ENCODE measurements around the gene B3GNT7.

The B3GNT7 gene

DNA sequence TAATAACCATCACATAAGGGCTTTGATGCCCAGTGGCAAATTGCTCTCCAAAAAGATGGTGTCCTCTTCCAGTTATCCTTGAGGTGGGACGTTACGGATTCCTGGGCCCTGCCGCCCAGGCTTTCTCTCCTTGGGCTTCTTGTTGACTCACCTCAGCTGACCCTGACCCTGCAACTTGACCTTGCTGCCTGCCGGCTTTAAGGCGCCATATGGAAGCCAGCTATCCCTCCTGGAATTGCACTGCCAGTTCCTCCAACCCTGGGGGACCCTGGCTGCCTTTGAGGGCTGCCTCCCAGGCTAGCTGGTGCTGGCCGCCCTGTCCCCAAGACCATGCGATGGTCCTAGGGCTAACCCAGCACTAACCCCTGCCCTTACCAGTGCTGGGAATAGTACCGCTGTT, 28.3 kb upstream of the B3GNT7 start:
- no peak overlapping the region for H3K4me3 ChIP-seq (ENCODE audit: low read length)
- TF ChIP-seq, protein P1, sequence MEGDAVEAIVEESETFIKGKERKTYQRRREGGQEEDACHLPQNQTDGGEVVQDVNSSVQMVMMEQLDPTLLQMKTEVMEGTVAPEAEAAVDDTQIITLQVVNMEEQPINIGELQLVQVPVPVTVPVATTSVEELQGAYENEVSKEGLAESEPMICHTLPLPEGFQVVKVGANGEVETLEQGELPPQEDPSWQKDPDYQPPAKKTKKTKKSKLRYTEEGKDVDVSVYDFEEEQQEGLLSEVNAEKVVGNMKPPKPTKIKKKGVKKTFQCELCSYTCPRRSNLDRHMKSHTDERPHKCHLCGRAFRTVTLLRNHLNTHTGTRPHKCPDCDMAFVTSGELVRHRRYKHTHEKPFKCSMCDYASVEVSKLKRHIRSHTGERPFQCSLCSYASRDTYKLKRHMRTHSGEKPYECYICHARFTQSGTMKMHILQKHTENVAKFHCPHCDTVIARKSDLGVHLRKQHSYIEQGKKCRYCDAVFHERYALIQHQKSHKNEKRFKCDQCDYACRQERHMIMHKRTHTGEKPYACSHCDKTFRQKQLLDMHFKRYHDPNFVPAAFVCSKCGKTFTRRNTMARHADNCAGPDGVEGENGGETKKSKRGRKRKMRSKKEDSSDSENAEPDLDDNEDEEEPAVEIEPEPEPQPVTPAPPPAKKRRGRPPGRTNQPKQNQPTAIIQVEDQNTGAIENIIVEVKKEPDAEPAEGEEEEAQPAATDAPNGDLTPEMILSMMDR (conservative IDR thresholded peaks at IDR 0.05; ENCODE audit: low read length), result no peak
- no peak for DNase-seq (ENCODE audit: low read depth)

DNA sequence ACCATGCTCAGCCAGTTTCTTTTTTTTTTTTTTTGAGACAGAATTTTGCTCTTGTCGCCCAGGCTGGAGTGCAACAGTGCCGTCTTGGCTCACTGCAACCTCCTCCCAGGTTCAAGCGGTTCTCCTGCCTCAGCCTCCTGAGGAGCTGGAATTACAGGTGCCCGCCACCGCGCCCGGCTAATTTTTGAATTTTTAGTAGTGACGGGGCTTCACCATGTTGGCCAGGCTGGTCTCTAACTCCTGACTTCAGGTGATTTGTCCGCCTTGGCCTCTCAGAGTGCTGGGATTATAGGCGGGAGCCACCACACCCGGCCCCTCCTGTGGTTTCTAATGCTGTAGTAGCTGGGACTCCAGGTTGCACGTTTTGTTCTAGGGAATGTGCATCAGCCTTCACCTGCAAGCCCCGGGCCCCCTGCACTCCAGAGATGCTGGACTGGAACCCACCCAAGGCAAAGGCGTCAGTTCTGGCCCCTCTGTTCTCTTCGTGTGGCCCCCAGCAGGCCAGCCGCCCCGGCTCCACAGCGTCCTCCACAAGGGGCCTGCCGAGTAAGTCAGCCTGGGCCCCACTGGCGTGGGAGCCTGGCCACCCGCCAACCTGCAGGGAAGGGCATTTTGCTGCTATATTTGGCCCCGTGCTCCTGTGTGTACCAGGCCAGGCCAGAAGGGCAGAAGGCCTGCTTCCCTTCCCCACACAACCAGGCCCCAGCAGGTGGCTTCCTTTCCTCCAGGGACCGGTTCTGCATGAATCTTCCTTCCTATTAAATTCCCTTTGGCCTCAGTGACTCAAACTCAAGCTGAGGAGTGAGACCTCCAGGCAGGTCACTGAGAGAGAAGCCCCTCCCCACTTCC, 25.7 kb upstream of the B3GNT7 start:
- TF ChIP-seq, protein P1 (conservative IDR thresholded peaks at IDR 0.05; ENCODE audit: low read length), result no peak
- H3K4me3 ChIP-seq (ENCODE audit: low read length), result no peak overlapping the region
- DNase-seq (ENCODE audit: low read depth), result no peak

DNA sequence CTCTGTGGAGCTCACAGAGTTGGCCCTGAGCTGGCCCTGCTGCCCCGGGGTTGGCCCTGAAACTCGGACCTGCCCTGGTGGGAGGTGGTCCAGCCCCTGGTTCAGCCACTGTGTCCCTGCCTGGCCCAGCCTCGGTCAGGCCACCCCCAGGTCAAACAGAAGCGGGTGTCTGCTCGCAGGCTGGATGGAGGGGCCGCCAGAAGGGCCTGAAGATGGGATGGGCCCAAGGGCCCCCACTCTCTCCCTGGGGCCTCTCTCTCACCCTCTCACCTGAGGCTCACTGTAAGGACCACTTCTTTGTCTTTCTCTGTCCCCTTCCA, 25.1 kb upstream of the B3GNT7 start:
- H3K4me3 ChIP-seq (ENCODE audit: low read length), result no peak overlapping the region
- TF ChIP-seq, protein P1 (conservative IDR thresholded peaks at IDR 0.05; ENCODE audit: low read length), result no peak
- DNase-seq (ENCODE audit: low read depth), result no peak

DNA sequence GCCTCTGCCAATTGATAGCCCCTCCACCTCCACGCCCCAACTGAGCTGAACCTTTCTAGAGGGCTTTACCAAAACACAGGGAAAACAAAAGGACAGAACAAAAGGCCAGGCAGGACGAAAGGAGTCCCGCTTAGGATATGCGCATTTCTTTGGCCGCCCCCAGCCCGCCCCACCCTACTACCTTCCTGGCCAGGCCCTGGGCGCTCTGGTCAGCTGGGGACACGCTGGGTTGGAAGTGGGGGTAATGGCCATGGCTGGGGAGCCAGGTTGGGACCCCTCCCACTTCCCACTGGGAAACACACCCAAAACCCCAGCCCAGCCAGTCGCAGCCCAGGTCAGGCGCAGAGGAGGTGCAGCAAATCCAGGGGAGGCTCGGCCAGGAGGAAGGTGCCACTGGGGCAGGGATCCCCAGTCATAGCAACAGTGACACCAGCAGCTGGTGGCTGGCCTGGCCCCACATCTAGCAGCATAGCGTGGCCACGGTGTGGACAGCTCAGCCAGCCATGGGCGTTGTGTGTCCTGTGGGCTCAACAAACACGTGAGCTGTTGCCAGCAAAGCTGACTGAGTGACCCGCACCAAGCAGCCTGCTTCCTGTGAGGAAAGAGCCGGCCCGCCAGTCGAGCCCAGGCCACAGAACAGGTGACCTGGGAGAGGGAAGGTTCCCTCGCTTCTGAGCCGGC, 24.6 kb upstream of the B3GNT7 start:
- no peak for DNase-seq (ENCODE audit: low read depth)
- no peak overlapping the region for H3K4me3 ChIP-seq (ENCODE audit: low read length)
- TF ChIP-seq, protein P1 (conservative IDR thresholded peaks at IDR 0.05; ENCODE audit: low read length), result no peak

DNA sequence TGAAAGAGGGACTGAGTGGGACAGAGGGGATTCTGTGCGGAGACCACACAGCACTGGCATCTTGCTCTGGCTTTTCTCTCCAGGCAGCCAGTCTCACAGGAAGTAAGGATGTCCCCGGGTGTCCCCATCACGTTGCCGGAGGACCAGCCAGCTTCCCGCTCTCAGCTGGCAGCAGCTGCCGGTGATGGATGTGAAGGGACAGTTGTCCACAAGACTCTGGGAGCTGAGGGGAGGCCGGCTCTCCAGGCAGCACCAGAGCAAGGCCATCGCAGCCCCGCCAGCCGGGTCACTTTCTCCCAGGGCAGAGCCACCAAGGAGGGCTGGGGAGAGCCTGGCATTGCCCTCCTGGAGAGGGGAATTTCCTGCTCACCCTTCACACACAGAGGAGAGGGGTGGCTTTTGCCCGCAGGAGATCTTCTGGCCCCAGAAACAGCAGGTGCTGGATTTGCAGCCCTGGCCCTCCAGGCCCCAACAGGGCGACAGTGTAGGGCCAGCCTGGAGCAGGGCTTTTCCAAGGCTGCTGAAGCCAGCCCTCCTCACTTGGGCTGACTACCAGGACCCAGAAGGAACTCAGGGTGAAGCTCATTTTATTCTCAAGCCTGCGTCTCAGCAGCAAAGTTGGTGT, 24.0 kb upstream of the B3GNT7 start:
- H3K4me3 ChIP-seq (ENCODE audit: low read length), result no peak overlapping the region
- DNase-seq (ENCODE audit: low read depth), result no peak
- TF ChIP-seq, protein P1 (conservative IDR thresholded peaks at IDR 0.05; ENCODE audit: low read length), result no peak

DNA sequence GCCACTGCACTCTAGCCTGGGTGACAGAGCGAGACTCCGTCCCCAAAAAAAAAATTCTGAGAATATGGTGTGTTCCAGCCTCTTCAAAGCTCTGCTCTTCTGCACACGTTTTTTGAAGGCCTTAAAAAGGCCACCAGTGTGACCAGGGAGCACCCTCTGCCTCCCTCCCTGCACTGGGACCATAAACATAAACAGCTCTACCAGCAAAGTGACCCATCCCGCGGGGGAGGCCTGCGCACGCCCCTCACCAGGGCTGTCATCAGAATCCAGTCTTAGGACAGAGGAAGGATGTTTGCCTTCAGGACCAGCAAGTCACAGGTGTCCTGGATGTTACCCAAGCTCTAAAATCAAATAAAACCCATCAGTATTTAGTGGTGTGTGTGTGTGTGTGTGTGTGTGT, 23.2 kb upstream of the B3GNT7 start:
- no peak for DNase-seq (ENCODE audit: low read depth)
- no peak overlapping the region for H3K4me3 ChIP-seq (ENCODE audit: low read length)
- TF ChIP-seq, protein P1 (conservative IDR thresholded peaks at IDR 0.05; ENCODE audit: low read length), result no peak

Measured in AG10803 (cell line).